Stimulated activated CD8-positive, alpha-beta memory T cell treated with anti-CD3 and anti-CD28 coated beads, Interleukin-7, amount 100 ng/mL, for 1 hour (primary cell): ENCODE data around the gene DAB2IP.

ENCODE experiments used
- DNase-seq, 2 donors: peaks; one replicate each; pipeline ENCODE4 v3.0.0-alpha.2; 2020; ENCODE audit warnings: low read depth in 2 of 2

DAB2IP gene

GRCh38 chr9:121685146-121685794 is 33.8 kb downstream of the DAB2IP start:
- DNase-seq, result no peak

- DNase-seq, result no peak
Measured at GRCh38 chr9:121685795-121686377, 34.5 kb downstream of the DAB2IP start.

GRCh38 chr9:121686930-121687541 is 35.6 kb downstream of the DAB2IP start:
- peak in 1 of 2 donors; percentile 14 for DNase-seq

GRCh38 chr9:121688146-121688680 is 36.8 kb downstream of the DAB2IP start:
- DNase-seq, result no peak

GRCh38 chr9:121688681-121689080 is 37.2 kb downstream of the DAB2IP start:
- no peak for DNase-seq

GRCh38 chr9:121689461-121690157 is 38.2 kb downstream of the DAB2IP start:
- DNase-seq, result no peak

- DNase-seq, result no peak
Measured at GRCh38 chr9:121690316-121690715, 38.9 kb downstream of the DAB2IP start.

- DNase-seq, result no peak
Measured at GRCh38 chr9:121690766-121691165, 39.3 kb downstream of the DAB2IP start.

GRCh38 chr9:121691890-121692289 is 40.5 kb downstream of the DAB2IP start:
- no peak for DNase-seq

- DNase-seq, result no peak
Measured at GRCh38 chr9:121692606-121693387, 41.4 kb downstream of the DAB2IP start.

GRCh38 chr9:121693388-121693670 is 41.9 kb downstream of the DAB2IP start:
- DNase-seq, result no peak

GRCh38 chr9:121694001-121694400 is 42.6 kb downstream of the DAB2IP start:
- no peak for DNase-seq

GRCh38 chr9:121694600-121694999 is 43.2 kb downstream of the DAB2IP start:
- DNase-seq, result no peak

GRCh38 chr9:121696930-121697329 is 45.5 kb downstream of the DAB2IP start:
- no peak for DNase-seq

GRCh38 chr9:121698627-121699570 is 47.5 kb downstream of the DAB2IP start:
- DNase-seq, result peak; percentile 8 to 32

- DNase-seq, result no peak
Measured at GRCh38 chr9:121699571-121700164, 48.2 kb downstream of the DAB2IP start.

- DNase-seq, result no peak
Measured at GRCh38 chr9:121700165-121700831, 48.9 kb downstream of the DAB2IP start.

GRCh38 chr9:121700832-121701419 is 49.5 kb downstream of the DAB2IP start:
- no peak for DNase-seq

- no peak for DNase-seq
Measured at GRCh38 chr9:121701736-121702261, 50.4 kb downstream of the DAB2IP start.
